Stimulated activated naive CD8-positive, alpha-beta T cell treated with anti-CD3 and anti-CD28 coated beads, Interleukin-15, Interleukin-2, amounts not matched to agents 100 U/mL and 50 U/mL, for 24 hours (primary cell): ENCODE measurements around the gene SYCP2L.
"Not testable (repeated sequence)": the region's sequence is repeated elsewhere in the genome, so short reads cannot be mapped to it uniquely, and the experiment has no call there.

Experiments used
- ATAC-seq: fragments of 150-1000 bp; cut with Tn5 transposase; one replicate; pipeline ENCODE4 v1.10.0; 2021
- DNase-seq: peaks from one replicate; pipeline ENCODE4 v3.0.0; 2021

Gene SYCP2L

DNA sequence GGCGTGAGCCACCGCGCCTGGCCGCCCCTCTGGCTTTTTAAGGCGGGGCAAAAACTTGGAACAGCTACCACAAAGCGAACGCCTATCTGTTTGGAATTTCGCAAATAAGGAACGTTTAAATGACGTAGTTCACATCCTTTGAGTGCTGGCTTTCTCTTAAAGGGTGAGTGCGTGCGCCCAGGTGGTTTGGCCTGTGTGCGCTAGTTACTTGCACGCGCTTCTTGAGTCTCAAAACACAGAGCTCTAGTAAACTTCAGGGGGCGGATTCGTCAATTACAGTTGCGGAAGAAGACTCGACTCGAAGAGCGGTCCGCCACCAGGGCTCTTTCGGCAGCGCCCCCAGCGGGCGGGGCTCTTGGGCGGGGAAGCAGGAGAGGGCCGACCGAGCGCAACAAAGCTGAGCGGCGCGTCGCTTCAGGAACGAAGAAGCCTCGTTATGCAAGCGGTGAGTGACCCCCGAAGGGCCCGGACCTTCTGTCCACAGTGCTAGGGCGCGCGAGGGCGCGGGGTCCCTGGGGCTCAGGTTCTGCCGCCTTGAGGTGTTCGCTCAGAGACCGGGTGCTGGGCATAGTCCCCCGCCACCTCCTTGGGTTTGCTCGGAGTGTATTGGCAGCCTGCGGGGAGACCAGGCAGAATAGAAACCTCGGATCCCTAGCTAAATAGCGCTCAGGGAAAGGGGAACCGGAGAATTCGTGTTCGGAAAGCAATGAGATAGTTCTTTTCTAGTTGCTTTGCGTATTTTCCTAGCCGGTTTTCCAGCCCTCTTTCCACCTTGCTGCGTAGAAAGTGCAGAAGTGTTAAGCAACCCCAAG, at the start of gene SYCP2L:
Gene SYCP2L, plus strand, starts transcription at position 362 of the 812 bp plus-strand sequence. Its CDS starts 75 bp downstream, at position 437.
- peak; percentile 36 for ATAC-seq

DNA sequence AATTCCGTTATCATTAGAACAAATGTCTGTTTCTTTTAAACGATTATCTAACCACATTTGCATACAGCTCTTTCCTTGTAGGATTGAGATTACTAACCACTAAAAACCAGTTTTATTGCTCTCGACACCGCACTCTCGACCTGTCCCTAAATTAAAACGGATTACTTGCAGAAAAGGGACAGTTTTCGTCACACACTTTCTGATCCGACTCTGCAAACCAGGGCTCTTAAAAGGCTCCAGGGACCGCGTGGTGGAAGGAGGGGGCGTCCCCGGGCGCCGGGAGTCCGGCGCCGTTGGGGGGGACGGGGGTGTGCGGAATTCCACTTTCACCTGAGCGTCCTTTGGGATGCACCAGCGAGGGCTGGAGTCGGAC, 49.2 kb upstream of the SYCP2L start:
- DNase-seq (peak; percentile 13), ATAC-seq (no peak)

More for the DNA sequence above, at the start of gene SYCP2L:
- peak; percentile 16 for DNase-seq

DNA sequence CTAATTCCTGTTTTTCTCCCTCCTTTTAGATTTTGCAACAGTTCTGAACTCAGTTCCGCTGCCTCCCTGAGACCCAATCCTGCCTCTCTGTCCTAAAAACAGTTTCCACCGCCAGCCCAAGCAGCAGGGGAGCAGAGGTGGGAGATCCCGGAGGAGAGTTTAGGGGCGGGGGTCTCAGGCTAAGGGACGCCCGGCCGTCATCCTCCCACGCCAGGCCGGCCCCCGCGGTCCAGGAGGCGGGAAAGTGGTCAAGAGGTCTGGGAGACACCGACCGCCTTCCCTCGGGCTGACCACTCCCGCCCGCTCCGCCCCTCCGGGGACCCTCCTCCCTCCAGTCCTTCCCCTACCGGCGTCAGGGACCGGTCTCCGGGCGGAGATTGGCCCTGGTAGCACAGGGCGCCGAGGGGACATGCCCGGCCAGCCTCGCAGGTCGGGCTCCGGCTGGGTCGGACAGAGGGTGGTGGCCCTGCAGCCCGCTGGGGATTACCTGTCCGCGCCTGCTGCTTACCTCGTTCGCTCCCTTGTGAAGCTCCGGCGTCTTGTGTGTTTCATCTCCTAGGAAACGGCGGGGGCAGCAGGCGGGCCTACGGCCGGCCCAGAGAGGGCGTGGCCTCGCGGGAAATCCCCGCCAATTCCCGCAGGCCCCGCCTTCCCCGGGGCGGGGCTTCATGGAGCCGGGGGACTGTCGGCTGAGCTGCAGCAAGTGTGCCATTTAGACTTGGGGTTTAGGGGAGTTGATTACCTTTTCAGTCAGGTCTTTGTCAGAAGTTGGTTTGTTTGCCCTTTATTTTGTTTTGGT, 48.7 kb upstream of the SYCP2L start, which contains the start of gene MAK:
Gene MAK, minus strand, starts transcription at position 545 of the 799 bp plus-strand sequence. CDS start 7,891 bp downstream, outside the sequence.
- ATAC-seq = peak; percentile 85

DNA sequence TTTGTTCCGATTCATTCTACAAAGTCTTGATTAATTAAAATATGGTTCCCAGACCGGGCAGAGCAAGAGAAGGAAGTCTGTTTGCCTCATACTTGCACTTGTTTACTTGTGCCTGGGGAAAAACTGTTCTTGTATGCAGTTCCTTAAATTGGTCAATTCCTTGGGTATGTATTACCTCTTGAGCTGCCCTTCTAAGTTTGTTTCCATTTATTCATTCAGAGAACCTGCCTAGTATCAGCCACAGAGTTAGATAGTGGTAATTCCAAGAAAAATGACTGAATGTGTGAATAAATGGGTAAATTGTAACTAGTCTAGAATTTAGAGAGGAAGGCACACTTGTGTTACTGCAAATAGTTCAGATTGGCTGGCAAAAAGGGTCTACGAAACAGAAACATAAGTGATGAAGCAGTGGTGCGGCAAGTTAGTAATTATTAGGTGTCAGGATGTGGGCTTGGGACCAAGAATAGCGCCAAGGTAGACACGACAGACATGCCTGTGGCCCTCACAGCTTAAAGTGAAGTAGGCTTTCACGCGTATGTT, 48.0 kb upstream of the SYCP2L start:
- peak; percentile 77 for ATAC-seq
- peak; percentile 16 for DNase-seq

More for the DNA sequence above, 48.7 kb upstream of the SYCP2L start, which contains the start of gene MAK:
- DNase-seq = peak; percentile 87

DNA sequence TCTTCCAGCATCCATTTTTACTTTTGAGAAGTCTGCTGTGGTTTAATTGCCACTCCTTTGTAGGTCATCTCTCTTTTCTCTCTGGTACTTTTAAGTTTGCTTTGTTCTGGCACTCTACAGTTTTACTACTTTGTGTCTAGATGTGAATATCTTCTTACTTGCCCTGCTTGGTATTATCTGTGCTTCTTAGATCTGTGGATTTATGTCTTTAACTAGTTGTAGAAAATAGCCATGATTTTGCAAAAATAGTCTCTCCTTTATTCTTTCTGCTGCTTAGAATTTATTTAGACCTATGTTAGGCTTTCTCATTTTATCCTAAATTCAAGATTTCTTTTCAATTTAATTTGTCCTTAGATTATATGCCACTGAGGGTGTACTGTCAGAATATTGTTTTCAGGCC, 43.3 kb upstream of the SYCP2L start:
- DNase-seq = no peak

DNA sequence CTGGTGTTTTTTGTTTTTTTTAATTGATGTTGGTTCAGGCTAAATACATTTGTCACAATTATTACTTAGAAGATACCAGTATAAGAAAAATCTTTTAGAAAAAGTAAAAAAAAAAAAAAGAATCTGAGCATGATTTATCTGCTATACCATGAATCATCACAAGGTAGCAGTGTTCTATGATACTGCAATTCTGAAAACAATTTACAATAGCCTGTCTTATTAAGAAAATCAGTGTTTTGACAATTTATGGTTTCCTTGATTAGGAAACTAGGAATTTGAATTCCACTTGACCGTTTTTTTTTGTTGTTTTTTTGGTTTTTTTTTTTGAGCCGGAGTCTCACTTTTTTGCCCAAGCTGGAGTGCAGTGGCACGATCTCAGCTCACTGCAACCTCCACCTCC, 39.2 kb upstream of the SYCP2L start:
- DNase-seq (no peak), ATAC-seq (no peak)

More for the DNA sequence above, 43.3 kb upstream of the SYCP2L start:
- no peak for ATAC-seq

DNA sequence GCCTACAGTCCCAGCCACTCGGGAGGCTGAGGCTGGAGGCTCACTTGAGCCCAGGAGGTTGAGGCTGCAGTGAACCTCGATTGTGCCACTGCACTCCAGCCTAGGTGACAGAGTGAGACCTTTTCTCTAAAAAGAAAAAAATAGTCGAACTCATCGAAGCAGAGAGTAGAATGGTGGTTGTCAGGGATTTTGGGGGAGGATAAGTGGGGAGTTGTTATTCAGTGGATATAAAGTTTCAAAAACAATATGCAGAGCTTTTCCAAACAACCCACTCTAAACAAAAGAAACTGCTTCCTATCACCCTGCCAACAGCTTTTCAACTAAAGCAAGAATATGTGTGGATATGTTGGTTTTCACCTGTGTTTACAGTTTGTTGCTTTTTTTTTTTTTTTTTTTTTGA, 37.0 kb upstream of the SYCP2L start:
- no peak for DNase-seq
- no peak for ATAC-seq

DNA sequence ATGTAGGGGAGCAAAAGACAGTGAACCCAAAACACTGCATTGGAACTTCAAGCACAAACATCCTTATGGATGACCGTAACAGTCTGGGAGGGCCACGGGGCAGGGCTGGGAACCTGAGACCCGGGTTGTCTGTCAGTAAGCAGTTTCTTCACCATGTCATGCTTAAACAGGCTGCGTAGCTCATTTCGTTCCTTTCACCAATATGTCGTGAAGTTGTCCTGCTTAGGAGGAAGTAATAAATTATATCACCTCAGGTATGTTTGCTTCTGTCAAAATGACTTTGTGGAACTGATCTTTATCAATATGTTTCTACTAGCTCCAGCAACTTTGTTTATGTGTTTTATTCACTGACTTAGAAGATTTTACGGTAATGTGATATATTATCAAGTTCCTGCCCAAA, 36.1 kb upstream of the SYCP2L start:
- DNase-seq (no peak), ATAC-seq (no peak)

DNA sequence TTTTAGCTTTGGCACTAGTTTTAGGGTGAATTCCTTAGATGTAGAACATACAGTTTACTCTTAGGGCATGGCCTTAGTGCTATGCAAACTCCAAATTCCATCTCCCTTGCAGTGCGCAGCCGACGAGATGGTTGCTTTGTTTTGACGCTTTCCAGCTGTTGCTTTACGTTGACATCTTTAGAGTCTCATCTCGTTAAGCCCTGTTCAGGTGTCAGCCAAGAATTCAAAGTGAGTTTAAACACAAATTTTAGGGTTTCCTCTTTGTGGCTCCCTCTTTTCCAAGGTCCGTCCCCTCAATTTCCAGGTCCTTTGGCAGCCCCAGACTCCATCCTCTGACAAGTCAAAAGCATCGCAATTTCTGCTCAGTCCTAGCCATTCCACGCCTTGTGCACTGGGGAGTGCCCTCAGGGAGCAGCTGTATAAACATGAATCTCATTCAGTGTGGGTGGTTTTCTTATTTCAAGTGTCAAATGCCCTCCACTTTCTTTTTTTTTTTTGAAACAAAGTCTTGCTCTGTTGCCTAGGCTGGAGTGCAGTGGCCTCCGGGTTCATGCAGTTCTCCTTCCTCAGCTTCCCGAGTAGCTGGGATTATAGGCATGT, 34.4 kb upstream of the SYCP2L start:
- ATAC-seq = no peak
- no peak for DNase-seq

DNA sequence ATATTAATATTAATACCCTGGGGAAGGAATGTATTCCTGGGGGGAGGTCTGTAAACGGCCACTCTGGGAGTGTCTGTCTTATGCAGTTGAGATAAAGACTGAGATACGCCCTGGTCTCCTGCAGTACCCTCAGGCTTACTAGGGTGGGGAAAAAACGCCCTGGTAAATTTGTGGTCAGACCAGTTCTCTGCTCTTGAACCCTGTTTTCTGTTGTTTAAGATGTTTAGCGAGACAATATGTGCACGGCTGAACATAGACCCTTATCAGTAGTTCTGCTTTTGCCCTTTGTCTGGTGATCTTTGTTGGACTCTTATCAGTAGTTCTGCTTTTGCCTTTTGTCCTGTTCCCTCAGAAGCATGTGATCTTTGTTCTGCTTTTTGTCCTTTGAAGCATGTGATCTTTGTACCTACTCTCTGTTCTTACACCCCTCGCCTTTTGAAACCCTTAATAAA, 33.0 kb upstream of the SYCP2L start:
- DNase-seq = not testable (repeated sequence)

DNA sequence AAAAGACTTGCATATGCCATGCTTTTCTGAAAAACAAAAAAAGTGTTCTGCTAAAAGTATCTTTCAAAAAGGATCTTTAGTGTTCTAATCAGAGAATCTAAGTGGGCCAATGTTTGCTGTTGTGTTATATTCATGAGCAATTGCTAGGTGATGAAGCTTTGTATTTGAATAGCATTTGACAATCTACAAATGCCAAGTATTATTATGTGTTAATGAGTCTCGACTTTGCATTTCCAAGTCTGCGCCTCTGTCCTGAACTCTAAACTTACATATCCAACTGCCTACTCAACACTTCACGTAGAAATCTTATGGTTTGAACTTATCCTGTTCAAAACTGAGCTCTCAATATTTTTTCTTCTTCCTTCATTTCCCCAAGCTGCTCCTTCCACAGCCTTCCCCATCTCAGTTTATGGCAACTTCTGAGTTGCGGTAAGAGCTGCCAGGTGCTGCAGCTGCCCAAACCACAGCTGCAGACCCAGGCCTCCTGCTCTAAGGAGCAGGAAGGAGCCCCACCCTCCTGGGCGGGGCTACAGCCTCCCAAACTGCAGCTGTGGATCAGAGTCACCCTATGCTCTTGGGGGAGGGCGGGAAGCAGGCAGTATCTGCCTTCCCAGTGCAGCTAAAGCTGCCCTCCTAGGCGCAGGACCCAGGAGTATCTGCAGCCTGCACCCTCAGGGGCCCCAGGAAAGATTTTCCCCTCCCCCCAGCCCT, 31.8 kb upstream of the SYCP2L start:
- DNase-seq = no peak
- ATAC-seq = no peak

More for the DNA sequence above, 33.0 kb upstream of the SYCP2L start:
- not testable (repeated sequence) for ATAC-seq

DNA sequence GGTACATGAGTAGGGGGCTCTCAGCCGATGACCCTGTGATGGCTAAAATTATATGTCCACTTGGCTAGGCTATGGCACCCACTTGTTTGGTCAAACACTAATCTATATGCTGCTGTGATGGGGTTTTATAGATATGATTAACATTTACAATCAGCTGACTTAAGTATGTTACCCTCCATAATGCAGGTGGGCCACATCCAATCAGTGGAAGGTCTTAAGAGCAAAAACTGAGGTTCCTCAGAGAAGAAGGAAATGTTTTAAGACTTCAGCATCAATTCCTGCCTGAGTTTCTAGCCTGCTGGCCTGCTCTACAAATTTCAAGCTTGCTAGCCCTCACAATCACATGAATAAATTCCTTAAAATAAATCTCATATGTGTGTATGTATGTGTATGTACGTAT, 29.6 kb upstream of the SYCP2L start:
- DNase-seq (no peak), ATAC-seq (no peak)

DNA sequence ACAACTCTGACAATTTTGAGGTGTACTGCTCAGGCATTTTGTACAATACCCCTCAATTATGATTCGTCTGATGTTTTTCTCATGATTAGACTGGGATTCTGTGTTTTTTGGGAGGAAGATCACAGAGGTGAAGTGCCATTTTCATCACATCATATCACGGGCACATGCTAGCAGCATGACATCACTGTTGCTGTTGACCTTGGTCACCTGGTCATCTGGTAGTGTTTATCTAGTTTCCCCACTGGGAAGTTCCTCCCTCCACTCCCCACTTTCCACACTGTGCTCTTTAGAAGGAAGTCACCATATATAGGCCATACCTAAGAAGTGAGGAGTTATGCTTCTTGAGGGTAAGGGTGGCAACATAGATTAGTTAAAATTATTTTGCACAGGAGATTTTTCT, 25.8 kb upstream of the SYCP2L start:
- DNase-seq (no peak), ATAC-seq (no peak)

DNA sequence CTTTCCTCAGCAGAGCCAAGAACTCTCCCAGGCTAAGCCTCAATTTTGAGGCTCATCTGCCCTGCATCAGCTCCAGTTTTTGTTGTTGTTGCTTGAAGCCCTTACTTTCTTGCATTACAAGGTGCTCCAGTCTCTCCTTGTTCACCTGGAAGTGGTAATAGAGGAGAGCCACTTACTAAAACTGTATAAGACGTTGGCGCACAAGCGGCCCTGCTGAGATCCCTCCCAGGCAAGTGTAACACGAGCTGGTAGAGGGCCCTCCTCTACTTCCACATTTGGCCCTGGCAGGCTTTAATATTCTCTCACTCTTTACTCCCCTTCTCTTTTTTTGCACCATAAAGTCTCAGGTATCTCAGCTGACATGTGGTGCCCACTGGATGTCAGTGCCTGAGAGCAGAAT, 24.5 kb upstream of the SYCP2L start:
- no peak for DNase-seq
- no peak for ATAC-seq

DNA sequence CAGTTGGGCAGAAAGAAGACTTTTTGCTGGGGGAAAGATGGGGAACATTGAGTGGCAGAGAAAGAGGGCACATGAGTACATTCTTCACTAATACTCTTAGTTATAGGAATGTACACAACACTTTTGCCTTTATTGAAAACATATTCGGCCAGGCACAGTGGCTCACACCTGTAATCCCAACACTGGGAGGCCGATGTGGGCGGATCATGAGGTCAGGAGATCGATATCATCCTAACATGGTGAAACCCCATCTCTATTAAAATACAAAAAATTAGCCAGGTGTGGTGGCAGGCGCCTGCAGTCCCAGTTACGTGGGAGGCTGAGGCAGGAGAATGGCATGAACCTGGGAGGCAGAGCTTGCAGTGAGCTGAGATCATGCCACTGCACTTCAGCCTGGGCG, 23.8 kb upstream of the SYCP2L start:
- DNase-seq, ATAC-seq: not testable (repeated sequence)

DNA sequence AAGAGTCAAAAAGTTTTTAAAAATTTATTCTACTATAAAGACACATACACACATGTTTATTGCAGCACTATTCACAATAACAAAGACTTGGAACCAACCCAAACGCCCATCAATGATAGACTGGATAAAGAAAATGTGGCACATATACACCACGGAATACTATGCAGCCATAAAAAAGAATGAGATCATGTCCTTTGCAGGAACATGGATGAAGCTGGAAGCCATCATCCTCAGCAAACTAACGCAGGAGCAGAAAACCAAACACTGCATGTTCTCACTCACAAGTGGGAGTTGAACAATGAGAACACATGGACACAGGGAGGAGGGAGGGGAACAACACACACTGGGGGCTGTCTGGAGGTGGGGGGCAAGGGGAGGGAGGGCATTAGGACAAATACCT, 20.1 kb upstream of the SYCP2L start:
- DNase-seq, ATAC-seq: not testable (repeated sequence)

DNA sequence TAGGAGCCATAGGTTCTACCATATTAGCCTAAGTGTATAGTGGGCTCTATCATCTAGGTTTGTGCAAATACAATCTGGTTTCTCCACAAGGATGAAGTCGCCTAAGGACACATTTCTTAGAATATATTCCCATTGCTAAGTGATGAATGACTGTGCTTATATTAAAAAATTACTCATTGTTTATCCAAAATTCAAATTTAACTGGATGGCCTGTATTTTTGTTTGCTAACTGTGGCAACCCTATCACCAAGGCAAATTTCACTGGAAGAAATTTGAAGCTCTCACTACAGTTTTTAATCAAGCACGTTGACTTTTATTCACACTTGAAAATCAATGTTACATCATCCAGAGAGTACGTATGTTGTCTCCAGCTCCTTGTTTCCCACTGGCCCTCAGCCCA, 18.9 kb upstream of the SYCP2L start:
- ATAC-seq (no peak), DNase-seq (no peak)

DNA sequence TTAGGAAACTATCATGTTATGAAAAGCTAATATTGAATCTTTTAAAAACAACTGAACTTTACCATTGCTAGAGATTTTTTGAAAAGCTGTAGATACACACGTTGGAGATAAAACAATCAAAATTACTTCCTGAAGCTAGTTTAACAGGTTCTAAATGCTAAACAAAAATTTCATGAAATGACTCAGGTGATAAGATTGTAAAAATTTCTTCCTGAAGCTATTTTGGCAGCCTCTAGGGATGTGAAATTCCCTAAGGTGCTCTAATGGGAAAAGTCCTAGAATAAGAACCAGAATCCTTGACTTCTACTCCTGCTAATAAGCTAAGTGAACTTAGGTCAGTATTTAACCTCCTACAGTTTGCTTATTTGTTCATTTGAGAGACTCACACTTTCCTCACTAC, 13.5 kb upstream of the SYCP2L start:
- DNase-seq (no peak), ATAC-seq (no peak)

DNA sequence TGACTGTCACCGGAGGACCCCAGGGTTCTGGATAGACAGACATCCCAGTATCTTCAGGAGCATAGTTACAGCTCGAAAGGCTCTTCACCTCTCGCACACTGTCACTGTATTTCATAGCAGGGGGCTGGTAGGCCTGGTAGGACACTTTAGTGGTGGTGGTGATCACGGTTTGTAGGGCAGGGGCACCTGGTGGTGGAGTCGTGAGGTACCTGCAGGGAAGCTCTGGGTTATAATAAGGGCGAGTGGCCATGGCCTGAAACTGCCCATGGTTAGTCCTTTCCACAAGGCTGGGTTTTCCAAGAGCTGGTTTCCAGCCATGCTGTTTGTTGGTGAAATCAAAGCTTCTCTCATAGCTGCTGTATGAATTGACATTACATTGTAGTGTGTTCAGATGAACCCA, 12.6 kb upstream of the SYCP2L start:
- DNase-seq (no peak), ATAC-seq (no peak)

DNA sequence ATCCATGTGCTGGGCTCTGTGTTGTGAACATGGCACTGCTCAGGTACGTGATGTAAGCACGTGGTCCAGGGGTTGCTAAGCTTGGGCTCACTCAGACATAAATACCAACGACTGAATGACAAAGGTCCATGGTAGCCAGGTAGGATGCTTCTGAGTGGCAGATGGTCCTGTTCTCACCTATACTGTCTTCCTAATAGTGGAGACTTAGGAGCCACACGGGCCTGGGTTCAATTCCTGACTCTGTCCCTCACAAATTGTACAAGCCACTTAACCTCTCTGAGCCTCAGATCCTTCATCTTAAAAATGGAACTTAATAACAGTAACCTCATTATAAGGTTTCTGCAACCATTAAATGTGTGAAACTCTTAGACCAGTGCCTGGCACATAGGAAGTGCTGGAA, 11.8 kb upstream of the SYCP2L start:
- ATAC-seq = no peak
- DNase-seq = no peak

DNA sequence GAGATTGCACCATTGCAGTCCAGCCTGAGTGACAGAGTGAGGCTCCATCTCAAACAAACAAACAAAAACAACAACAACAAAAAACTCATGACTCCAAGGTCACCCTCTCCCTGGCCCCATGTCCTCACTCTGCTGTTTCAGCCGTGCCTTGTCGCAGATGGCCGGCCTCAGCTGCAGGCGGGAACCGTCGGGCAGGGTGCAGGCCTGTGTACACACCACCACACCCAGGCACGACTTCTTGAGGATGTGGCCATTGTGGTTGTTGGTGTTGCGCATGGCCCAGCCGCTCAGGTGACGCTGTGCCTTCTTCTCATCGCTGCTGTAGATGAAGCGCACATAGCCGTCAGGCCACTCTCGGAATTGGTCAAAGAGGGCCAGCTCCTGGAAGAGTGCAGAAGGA, 9.8 kb upstream of the SYCP2L start:
- DNase-seq = no peak

DNA sequence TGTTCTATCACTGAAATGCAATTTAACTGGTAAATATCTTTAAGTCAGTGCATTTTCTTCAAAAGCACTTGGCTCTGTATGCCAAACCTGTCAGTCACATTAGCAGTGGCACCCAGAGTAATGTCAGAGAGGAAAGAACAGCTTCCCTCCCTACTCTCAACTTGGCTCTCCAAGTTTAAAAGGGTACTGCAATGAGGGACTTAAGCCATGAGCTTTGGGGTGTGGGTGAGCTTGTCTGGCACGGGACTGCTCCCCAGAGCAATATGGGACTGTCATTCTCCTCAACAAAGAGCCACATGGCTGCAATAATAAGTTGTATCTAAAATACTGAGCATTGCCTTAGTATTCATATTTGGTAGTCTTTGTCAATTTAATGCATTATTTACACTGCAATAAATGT, 9.0 kb upstream of the SYCP2L start:
- ATAC-seq (no peak), DNase-seq (no peak)

More for the DNA sequence above, 9.8 kb upstream of the SYCP2L start:
- ATAC-seq = no peak
